ENCODE results near the gene ANKAR.

GRCh38 chr2:189631849-189632248 lies 42.6 kb upstream of the ANKAR start:
- TF ChIP-seq EZH2phosphoT487 (IDR thresholded peaks at IDR 0.05; ENCODE audit: unreplicated experiment) (no peak), EZH2 (IDR thresholded peaks at IDR 0.05; ENCODE audit: low read depth, unreplicated experiment) (no peak), REST (IDR thresholded peaks at IDR 0.05; ENCODE audit: unreplicated experiment) (no peak), CTCF (conservative IDR thresholded peaks at IDR 0.05; ENCODE audit: low read depth in 2 of 2) (no peak), ETS1 (IDR thresholded peaks at IDR 0.05) (no peak), NANOG (IDR thresholded peaks at IDR 0.05; ENCODE audit: borderline replicate concordance) (no peak), POLR2AphosphoS5 (IDR thresholded peaks at IDR 0.05; ENCODE audit: low read depth) (no peak)
